Stimulated activated CD4-positive, alpha-beta T cell treated with anti-CD3 and anti-CD28 coated beads, Interleukin-15, amount 100 ng/mL, for 24 hours (primary cell): ENCODE measurements around the gene ESCO1.
"Not testable (repeated sequence)": the region's sequence is repeated elsewhere in the genome, so short reads cannot be mapped to it uniquely, and the experiment has no call there.

Source experiments
- DNase-seq: peaks from one replicate; pipeline ENCODE4 v3.0.0-alpha.2; 2020

Gene ESCO1

GRCh38 chr18:21592361-21592760 is 8.1 kb downstream of the ESCO1 start:
- not testable (repeated sequence) for DNase-seq

- DNase-seq, result no peak
Measured at GRCh38 chr18:21584391-21584790, 16.1 kb downstream of the ESCO1 start.

- no peak for DNase-seq
Measured at GRCh38 chr18:21575656-21576055, 24.8 kb downstream of the ESCO1 start.

- DNase-seq, result no peak
Measured at GRCh38 chr18:21571772-21572171, 28.7 kb downstream of the ESCO1 start.

GRCh38 chr18:21559195-21559594 is 41.3 kb downstream of the ESCO1 start:
- DNase-seq, result no peak

- DNase-seq, result no peak
Measured at GRCh38 chr18:21557607-21558253, 42.8 kb downstream of the ESCO1 start.

GRCh38 chr18:21550510-21550970 is 50.0 kb downstream of the ESCO1 start:
- no peak for DNase-seq

- no peak for DNase-seq
Measured at GRCh38 chr18:21548647-21549046, 51.9 kb downstream of the ESCO1 start.

GRCh38 chr18:21546423-21546822 is 54.1 kb downstream of the ESCO1 start:
- DNase-seq, result no peak

- DNase-seq, result no peak
Measured at GRCh38 chr18:21538230-21538629, 62.3 kb downstream of the ESCO1 start.

GRCh38 chr18:21534327-21534726 is 66.2 kb downstream of the ESCO1 start:
- DNase-seq, result no peak

GRCh38 chr18:21526463-21526862 is 74.0 kb downstream of the ESCO1 start:
- no peak for DNase-seq

- no peak for DNase-seq
Measured at GRCh38 chr18:21525916-21526315, 74.6 kb downstream of the ESCO1 start.

GRCh38 chr18:21522530-21522929 is 78.0 kb downstream of the ESCO1 start:
- DNase-seq, result no peak

GRCh38 chr18:21513741-21514140 is 86.8 kb downstream of the ESCO1 start:
- DNase-seq, result no peak

- no peak for DNase-seq
Measured at GRCh38 chr18:21513292-21513691, 87.2 kb downstream of the ESCO1 start.

GRCh38 chr18:21509062-21509461 is 91.4 kb downstream of the ESCO1 start:
- no peak for DNase-seq

GRCh38 chr18:21507913-21508701 is 92.4 kb downstream of the ESCO1 start:
- DNase-seq, result no peak

- no peak for DNase-seq
Measured at GRCh38 chr18:21502661-21503060, 97.8 kb downstream of the ESCO1 start.

GRCh38 chr18:21499997-21500396 is 100.5 kb downstream of the ESCO1 start:
- no peak for DNase-seq

GRCh38 chr18:21496277-21496835 is 104.1 kb downstream of the ESCO1 start:
- no peak for DNase-seq

- no peak for DNase-seq
Measured at GRCh38 chr18:21490748-21491147, 109.8 kb downstream of the ESCO1 start.

GRCh38 chr18:21489919-21490495 is 110.5 kb downstream of the ESCO1 start:
- DNase-seq, result no peak
